ENCODE measurements around the gene PCDHA2.

The PCDHA2 gene

GRCh38 chr5:140796718-140797095 lies 2.1 kb downstream of the PCDHA2 start:
- TF ChIP-seq NFIC (IDR thresholded peaks at IDR 0.05), result no peak
- no peak for TF ChIP-seq ZBTB7A (IDR thresholded peaks at IDR 0.05; ENCODE audit: low read depth)
- no peak for TF ChIP-seq TEAD4 (IDR thresholded peaks at IDR 0.05)
- TF ChIP-seq TAF1 (IDR thresholded peaks at IDR 0.05; ENCODE audit: low read depth), result no peak
- no peak for TF ChIP-seq EP300 (IDR thresholded peaks at IDR 0.05; ENCODE audit: borderline replicate concordance)
- TF ChIP-seq, protein P1, sequence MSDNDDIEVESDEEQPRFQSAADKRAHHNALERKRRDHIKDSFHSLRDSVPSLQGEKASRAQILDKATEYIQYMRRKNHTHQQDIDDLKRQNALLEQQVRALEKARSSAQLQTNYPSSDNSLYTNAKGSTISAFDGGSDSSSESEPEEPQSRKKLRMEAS (IDR thresholded peaks at IDR 0.05), result no peak
- TF ChIP-seq USF1 (IDR thresholded peaks at IDR 0.05), result no peak
- TF ChIP-seq, protein P2, sequence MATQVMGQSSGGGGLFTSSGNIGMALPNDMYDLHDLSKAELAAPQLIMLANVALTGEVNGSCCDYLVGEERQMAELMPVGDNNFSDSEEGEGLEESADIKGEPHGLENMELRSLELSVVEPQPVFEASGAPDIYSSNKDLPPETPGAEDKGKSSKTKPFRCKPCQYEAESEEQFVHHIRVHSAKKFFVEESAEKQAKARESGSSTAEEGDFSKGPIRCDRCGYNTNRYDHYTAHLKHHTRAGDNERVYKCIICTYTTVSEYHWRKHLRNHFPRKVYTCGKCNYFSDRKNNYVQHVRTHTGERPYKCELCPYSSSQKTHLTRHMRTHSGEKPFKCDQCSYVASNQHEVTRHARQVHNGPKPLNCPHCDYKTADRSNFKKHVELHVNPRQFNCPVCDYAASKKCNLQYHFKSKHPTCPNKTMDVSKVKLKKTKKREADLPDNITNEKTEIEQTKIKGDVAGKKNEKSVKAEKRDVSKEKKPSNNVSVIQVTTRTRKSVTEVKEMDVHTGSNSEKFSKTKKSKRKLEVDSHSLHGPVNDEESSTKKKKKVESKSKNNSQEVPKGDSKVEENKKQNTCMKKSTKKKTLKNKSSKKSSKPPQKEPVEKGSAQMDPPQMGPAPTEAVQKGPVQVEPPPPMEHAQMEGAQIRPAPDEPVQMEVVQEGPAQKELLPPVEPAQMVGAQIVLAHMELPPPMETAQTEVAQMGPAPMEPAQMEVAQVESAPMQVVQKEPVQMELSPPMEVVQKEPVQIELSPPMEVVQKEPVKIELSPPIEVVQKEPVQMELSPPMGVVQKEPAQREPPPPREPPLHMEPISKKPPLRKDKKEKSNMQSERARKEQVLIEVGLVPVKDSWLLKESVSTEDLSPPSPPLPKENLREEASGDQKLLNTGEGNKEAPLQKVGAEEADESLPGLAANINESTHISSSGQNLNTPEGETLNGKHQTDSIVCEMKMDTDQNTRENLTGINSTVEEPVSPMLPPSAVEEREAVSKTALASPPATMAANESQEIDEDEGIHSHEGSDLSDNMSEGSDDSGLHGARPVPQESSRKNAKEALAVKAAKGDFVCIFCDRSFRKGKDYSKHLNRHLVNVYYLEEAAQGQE (IDR thresholded peaks at IDR 0.05; ENCODE audit: low read depth), result no peak
- TF ChIP-seq FOXM1 (IDR thresholded peaks at IDR 0.05; ENCODE audit: borderline replicate concordance, low read depth), result no peak

- TF ChIP-seq CREB1 (IDR thresholded peaks at IDR 0.05; ENCODE audit: low read depth), result no peak
- TF ChIP-seq FOXM1 (IDR thresholded peaks at IDR 0.05; ENCODE audit: borderline replicate concordance, low read depth), result no peak
- no peak for TF ChIP-seq EP300 (IDR thresholded peaks at IDR 0.05; ENCODE audit: borderline replicate concordance)
- TF ChIP-seq, protein P2 (IDR thresholded peaks at IDR 0.05; ENCODE audit: low read depth), result no peak
- TF ChIP-seq YY1 (IDR thresholded peaks at IDR 0.05; ENCODE audit: low read depth), result no peak
- TF ChIP-seq ZBTB7A (IDR thresholded peaks at IDR 0.05; ENCODE audit: low read depth), result no peak
- no peak for TF ChIP-seq EGR1 (IDR thresholded peaks at IDR 0.05)
- no peak for TF ChIP-seq NFIC (IDR thresholded peaks at IDR 0.05)
- TF ChIP-seq USF1 (IDR thresholded peaks at IDR 0.05), result no peak
- TF ChIP-seq TCF12 (IDR thresholded peaks at IDR 0.05; ENCODE audit: low read depth), result no peak
- TF ChIP-seq TEAD4 (IDR thresholded peaks at IDR 0.05), result no peak
- no peak for TF ChIP-seq CEBPB (IDR thresholded peaks at IDR 0.05)
- TF ChIP-seq TAF1 (IDR thresholded peaks at IDR 0.05; ENCODE audit: low read depth), result no peak
- TF ChIP-seq, protein P1 (IDR thresholded peaks at IDR 0.05), result no peak
- TF ChIP-seq RAD21 (IDR thresholded peaks at IDR 0.05; ENCODE audit: low read depth), result no peak
Measured at GRCh38 chr5:140800816-140801493, 6.3 kb downstream of the PCDHA2 start, which contains the start of gene PCDHA3. PCDHA3 (plus strand) TSS chr5:140801057.

- TF ChIP-seq, protein P2 (IDR thresholded peaks at IDR 0.05; ENCODE audit: low read depth), result no peak
- TF ChIP-seq EGR1 (IDR thresholded peaks at IDR 0.05) (no peak), TEAD4 (IDR thresholded peaks at IDR 0.05) (no peak), EP300 (IDR thresholded peaks at IDR 0.05; ENCODE audit: borderline replicate concordance) (no peak), FOXM1 (IDR thresholded peaks at IDR 0.05; ENCODE audit: borderline replicate concordance, low read depth) (no peak), ZBTB7A (IDR thresholded peaks at IDR 0.05; ENCODE audit: low read depth) (no peak), CREB1 (IDR thresholded peaks at IDR 0.05; ENCODE audit: low read depth) (no peak), TAF1 (IDR thresholded peaks at IDR 0.05; ENCODE audit: low read depth) (no peak), YY1 (IDR thresholded peaks at IDR 0.05; ENCODE audit: low read depth) (no peak), RAD21 (IDR thresholded peaks at IDR 0.05; ENCODE audit: low read depth) (no peak), NFIC (IDR thresholded peaks at IDR 0.05) (no peak), TCF12 (IDR thresholded peaks at IDR 0.05; ENCODE audit: low read depth) (no peak), CEBPB (IDR thresholded peaks at IDR 0.05) (no peak), USF1 (IDR thresholded peaks at IDR 0.05) (no peak)
- TF ChIP-seq, protein P1 (IDR thresholded peaks at IDR 0.05), result no peak
Measured at GRCh38 chr5:140801494-140801841, 6.8 kb downstream of the PCDHA2 start.
